ENCODE measurements around the gene GAB1. TPM values are rescaled to one million over a fixed set of nuclear protein-coding genes. Genes with fewer than 3 reads are reported as not detected.
A peak's percentile ranks its signal among the peaks of the same experiment; 100 is the strongest.

The GAB1 gene
- total and polyA plus RNA-seq, 2 of the 13 experiments (the other 11 are each of a cell fraction or from before 2014, with no cell fraction given), result 8.7 to 14.7 TPM

GRCh38 chr4:143335979-143336780 is 496 bp upstream of the GAB1 start (continued):
- TF ChIP-seq ZNF563 (CRISPR knock-in tag; IDR thresholded peaks at IDR 0.05) (peak; percentile 37; the same call in 1 of the 2 replicates), RXRB (CRISPR knock-in tag; IDR thresholded peaks at IDR 0.05; ENCODE audit: borderline replicate concordance) (0 out of 2 replicates have a peak, but pooled peaks have one; percentile 14), ZNF609 (CRISPR knock-in tag; IDR thresholded peaks at IDR 0.05; ENCODE audit: borderline replicate concordance) (no peak), ZNF451 (CRISPR knock-in tag; IDR thresholded peaks at IDR 0.05) (0 out of 2 replicates have a peak, but pooled peaks have one; percentile 1), HMGXB3 (CRISPR knock-in tag; IDR thresholded peaks at IDR 0.05; ENCODE audit: borderline replicate concordance) (no peak), ZNF678 (CRISPR knock-in tag; IDR thresholded peaks at IDR 0.05) (no peak), KDM4B (CRISPR knock-in tag; IDR thresholded peaks at IDR 0.05) (no peak)
- TF ChIP-seq, protein P1, sequence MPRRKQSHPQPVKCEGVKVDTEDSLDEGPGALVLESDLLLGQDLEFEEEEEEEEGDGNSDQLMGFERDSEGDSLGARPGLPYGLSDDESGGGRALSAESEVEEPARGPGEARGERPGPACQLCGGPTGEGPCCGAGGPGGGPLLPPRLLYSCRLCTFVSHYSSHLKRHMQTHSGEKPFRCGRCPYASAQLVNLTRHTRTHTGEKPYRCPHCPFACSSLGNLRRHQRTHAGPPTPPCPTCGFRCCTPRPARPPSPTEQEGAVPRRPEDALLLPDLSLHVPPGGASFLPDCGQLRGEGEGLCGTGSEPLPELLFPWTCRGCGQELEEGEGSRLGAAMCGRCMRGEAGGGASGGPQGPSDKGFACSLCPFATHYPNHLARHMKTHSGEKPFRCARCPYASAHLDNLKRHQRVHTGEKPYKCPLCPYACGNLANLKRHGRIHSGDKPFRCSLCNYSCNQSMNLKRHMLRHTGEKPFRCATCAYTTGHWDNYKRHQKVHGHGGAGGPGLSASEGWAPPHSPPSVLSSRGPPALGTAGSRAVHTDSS (CRISPR knock-in tag; conservative IDR thresholded peaks at IDR 0.05), result no peak
- TF ChIP-seq, protein P2, sequence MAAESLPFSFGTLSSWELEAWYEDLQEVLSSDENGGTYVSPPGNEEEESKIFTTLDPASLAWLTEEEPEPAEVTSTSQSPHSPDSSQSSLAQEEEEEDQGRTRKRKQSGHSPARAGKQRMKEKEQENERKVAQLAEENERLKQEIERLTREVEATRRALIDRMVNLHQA (CRISPR knock-in tag; IDR thresholded peaks at IDR 0.05), result no peak
- TF ChIP-seq, protein P3, sequence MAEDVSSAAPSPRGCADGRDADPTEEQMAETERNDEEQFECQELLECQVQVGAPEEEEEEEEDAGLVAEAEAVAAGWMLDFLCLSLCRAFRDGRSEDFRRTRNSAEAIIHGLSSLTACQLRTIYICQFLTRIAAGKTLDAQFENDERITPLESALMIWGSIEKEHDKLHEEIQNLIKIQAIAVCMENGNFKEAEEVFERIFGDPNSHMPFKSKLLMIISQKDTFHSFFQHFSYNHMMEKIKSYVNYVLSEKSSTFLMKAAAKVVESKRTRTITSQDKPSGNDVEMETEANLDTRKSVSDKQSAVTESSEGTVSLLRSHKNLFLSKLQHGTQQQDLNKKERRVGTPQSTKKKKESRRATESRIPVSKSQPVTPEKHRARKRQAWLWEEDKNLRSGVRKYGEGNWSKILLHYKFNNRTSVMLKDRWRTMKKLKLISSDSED (CRISPR knock-in tag; IDR thresholded peaks at IDR 0.05), result no peak
- TF ChIP-seq, protein P4, sequence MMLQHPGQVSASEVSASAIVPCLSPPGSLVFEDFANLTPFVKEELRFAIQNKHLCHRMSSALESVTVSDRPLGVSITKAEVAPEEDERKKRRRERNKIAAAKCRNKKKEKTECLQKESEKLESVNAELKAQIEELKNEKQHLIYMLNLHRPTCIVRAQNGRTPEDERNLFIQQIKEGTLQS (CRISPR knock-in tag; IDR thresholded peaks at IDR 0.05), result no peak
